Measurements from ENCODE around the gene COG6.

DNA sequence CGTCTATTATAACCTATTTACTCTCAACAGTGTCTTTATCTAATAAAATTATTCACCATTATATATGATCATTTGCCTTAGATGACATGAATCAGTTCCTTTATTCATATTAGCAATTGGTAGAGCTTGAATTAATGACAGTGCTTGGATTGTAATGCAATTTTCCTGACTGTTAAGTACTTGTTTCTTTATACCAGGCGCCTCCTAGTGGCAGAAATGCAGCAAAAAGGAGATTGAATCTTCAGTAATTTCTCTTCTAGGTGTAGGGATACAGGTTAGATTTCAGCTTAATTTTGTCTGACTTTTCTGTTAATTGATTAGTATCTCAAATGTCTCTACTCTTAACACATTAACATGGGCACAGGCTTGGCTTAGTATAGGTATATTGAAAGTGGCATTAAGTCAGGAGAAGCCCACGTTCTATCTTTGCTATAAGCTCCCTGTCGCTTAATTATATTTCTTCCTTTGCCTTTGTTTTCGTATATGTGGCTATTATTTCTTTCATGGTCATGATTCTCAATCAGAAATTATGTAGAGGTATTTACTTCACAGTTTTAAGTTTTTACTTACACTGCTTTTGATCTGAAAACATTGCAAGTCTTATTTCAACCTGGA, 43.3 kb upstream of the COG6 start:
- no peak for TF ChIP-seq ETV6 (conservative IDR thresholded peaks at IDR 0.05 in 1 of 2, IDR thresholded peaks at IDR 0.05 in 1 of 2; ENCODE audit: borderline replicate concordance in 1 of 2, low read depth in 1 of 2)
- TF ChIP-seq, protein P1, sequence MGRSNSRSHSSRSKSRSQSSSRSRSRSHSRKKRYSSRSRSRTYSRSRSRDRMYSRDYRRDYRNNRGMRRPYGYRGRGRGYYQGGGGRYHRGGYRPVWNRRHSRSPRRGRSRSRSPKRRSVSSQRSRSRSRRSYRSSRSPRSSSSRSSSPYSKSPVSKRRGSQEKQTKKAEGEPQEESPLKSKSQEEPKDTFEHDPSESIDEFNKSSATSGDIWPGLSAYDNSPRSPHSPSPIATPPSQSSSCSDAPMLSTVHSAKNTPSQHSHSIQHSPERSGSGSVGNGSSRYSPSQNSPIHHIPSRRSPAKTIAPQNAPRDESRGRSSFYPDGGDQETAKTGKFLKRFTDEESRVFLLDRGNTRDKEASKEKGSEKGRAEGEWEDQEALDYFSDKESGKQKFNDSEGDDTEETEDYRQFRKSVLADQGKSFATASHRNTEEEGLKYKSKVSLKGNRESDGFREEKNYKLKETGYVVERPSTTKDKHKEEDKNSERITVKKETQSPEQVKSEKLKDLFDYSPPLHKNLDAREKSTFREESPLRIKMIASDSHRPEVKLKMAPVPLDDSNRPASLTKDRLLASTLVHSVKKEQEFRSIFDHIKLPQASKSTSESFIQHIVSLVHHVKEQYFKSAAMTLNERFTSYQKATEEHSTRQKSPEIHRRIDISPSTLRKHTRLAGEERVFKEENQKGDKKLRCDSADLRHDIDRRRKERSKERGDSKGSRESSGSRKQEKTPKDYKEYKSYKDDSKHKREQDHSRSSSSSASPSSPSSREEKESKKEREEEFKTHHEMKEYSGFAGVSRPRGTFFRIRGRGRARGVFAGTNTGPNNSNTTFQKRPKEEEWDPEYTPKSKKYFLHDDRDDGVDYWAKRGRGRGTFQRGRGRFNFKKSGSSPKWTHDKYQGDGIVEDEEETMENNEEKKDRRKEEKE (IDR thresholded peaks at IDR 0.05) = no peak

Data from GM12878 (cell line).